ENCODE data around the gene OBP2B.
A peak's percentile ranks its signal among the peaks of the same experiment; 100 is the strongest.
"Not testable (repeated sequence)": the region's sequence is repeated elsewhere in the genome, so short reads cannot be mapped to it uniquely, and the experiment has no call there.

Gene OBP2B, protein sequence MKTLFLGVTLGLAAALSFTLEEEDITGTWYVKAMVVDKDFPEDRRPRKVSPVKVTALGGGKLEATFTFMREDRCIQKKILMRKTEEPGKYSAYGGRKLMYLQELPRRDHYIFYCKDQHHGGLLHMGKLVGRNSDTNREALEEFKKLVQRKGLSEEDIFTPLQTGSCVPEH
- 0 reads per million in 2 experiments for total RNA-seq

DNA sequence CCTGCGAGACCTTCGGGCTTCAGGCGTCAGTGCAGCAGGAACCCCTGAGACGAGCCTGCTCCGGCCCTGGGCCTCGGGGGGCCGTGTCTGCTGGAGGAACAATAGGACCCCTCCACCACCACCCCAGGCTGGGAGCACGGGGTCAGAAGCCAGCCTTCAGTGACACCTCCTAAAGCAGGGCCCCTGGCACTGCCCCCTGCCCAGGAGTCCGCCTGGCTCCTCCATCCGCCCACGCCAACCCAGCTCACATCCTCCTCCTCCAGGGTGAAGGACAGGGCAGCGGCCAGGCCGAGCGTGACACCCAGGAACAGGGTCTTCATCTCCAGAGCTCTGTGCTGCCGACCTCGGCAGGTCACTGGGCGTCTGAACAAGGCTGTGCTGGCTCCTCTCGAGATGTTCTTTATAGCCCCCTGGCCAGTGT lies at the start of gene OBP2B:
TSS of gene OBP2B (minus strand) at position 371 of the 421 bp plus-strand sequence. CDS start at position 320, 51 bp downstream.
- DNase-seq (ENCODE audit: low read depth), result not testable (repeated sequence)

DNA sequence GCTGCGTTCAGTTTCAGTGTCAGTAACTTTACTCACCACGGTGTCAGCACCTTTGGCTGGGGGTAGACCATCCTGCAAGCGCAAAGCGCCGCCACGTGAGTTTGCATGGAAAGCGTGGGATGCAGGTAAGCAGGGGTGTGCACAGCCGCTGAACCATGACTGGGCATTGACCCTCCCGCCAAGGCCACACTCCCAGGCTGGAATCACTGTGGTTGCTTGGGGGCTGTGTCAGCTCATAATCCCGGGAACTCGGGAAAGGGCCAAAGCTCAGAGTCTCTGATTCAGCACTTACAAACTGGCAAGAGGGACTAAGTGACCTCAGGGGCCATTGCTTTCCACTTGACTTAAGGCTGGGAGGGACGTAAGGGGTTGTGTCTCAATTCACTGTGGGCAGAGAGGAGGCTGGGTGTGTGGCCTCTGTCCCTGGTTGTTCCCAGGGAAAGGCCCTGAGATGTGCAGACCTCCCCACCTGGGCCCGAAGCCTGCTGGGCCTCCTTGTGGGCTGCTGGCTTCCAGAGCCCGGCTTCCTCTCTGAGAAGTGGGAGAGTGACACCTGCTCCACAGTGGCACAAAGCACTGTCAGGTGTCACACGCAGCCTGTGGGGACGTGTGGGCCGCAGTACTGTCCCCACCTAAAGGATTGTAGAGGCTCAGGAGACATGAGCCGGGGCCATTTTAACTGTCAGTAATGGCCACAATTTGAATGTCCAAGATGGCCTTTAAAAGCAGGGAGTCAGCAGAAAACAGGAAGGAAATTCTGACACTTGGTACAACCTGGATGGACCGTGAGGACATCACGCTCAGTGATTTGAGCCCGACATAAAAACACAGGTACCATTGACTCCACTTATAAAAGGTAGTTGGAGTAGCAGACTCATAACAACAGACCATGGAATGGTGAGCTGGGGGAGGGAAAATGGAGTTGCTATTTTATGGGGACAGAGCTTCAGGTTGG lies 49.3 kb upstream of the OBP2B start:
- no peak for DNase-seq (ENCODE audit: low read depth)

DNA sequence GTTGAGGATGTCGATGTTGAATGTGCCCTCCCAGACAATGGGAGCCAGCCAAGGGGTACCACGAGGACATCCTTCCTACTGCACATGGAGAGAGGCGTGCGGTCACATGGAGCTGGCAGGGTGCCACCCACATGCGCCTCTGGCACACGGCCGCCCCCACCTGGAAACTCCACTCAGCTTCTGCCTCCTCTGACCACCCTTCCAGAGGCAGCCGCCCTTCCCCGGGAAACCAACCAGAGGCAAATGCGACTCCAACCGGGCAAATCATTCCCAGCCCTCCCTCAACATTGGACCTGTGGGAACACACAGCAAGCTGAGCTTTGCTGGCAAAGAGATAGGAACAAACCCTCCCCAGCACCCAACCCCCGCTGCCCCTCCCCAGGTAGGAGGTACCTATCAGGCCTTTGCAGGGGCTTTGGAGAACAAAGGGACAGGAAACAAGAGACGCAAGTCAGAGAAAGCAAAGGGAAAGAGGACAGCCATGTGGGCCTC lies 48.5 kb upstream of the OBP2B start:
- DNase-seq (ENCODE audit: low read depth), result no peak

DNA sequence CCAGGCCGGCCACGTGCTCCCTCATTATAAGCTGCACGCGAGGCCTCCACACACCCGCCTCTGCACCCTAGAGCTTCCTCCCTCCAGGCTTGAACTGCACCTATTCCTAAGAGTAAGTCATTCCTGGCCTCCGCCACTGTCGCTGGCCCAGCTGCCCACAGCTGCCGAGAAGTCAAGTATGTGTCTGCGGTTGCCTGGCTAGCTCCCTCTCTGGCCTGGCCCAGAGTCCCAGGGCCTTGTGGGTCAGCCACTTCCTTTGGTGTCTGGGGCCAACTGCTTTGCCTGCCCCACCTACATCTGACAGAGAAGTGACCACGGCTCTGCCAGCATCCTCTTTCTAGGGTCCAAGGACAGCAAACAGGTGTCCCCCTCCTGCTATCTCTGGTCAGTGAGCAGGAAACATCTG lies 47.6 kb upstream of the OBP2B start:
- DNase-seq (ENCODE audit: low read depth), result no peak

DNA sequence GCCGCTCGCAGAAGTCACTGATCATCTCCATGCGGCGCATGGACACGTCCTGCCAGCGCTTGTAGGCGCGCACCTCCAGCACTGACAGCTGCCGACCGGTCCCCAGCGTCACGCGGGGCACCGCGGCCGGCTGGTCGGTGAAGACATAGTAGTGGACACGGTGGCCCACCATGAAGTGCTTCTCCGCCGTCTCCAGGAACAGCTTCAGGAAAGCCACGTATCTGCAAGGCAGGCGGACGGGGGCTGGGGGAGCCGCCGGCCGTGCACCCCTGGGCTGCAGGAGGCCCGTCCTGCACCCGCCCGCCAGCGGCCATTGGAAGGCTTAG lies 47.0 kb upstream of the OBP2B start:
- no peak for DNase-seq (ENCODE audit: low read depth)

DNA sequence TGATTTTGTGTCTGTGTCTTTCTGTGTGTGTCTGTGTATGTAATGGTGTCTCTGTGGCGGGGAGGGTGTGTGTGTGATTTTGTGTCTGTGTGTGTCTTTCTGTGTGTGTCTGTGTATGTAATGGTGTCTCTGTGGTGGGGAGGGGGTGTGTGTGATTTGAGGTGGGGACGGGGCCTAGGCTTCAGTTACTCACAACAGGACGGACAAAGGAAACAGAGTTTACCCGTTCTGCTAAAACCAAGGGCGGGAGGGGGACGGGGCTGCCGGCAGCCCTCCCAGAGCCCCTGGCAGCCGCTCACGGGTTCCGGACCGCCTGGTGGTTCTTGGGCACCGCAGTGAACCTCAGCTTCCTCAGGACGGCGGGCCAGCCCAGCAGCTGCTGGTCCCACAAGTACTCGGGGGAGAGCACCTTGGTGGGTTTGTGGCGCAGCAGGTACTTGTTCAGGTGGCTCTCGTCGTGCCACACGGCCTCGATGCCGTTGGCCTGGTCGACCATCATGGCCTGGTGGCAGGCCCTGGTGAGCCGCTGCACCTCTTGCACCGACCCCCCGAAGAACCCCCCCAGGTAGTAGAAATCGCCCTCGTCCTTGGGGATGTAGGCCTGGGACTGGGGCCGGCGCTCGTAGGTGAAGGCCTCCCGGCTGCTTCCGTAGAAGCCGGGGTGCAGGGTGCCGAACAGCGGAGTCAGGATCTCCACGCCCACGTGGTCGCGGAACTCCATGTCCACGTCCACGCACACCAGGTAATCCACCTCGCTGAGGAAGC lies 46.5 kb upstream of the OBP2B start:
- no peak for DNase-seq (ENCODE audit: low read depth)

DNA sequence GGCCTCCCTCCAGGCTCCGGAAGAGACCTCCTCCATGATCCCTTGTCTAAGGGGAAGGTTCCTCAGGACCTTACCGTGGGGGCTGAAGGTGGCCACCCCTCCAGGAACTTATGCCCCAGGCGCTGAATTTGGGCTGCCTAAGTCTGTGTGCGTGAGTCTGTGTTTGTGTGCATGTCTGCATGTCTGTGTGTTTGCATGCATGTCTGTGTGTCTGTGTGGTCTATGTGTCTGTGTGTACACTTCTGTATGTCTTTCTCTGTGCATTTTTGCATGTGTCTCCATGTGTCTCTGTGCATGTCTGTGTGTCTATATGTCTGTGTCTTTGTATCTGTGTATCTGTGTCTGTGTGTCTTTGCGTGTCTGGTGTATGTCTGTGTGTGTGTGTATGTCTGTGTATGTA lies 45.4 kb upstream of the OBP2B start:
- no peak for DNase-seq (ENCODE audit: low read depth)

DNA sequence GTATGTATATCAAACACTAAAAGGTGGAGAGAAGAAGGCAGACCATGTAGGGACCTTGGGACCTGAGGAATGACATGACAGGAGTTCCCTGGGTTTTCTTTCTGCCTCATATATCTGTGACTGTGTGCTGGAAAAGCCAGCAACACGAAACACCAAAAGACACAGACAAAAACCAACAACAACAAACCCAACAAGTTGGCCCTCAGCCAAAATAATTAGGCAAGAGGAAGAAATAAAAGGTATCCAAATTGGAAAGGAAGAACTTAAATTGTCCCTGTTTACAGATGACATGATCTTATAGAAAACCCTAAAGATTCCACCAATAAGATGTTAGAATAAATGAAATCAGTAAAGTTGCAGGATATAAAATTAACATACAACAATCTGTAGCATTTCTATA lies 44.2 kb upstream of the OBP2B start:
- DNase-seq (ENCODE audit: low read depth), result no peak

DNA sequence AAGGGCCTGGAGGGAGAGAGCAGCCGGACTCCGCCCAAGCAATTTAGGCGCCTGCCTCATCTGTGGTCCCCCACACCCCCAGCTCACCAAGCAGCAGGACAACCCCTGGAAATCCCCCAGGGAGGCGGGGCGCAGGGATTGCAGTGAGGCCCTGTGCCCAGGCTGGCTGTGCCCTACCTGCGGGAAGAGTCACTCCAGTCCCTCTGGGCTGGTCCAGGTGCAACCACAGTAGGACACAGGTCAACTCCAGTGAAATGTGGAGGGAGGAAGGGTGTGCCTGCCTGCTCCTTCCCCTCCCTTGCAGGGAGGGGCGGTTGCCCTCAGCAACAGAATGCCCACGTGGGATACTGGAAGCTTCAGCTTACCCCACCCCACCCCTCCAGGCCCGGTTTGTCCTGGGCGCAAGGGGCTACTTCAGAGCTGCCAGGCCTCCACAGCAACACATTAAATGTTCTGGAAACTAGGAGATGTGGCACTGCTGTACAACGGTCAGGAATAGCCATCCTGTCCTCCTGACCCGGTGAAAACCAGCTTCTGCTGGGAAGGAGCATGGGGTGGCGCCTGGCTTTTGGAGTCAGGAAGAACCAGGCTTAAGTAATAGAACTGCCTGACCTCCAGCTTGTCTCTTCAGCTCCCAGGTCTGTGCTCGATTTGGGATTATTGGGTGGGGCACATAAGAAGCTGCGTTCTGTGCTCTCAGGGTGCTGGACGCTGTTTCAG lies 43.4 kb upstream of the OBP2B start:
- DNase-seq (ENCODE audit: low read depth), result no peak

DNA sequence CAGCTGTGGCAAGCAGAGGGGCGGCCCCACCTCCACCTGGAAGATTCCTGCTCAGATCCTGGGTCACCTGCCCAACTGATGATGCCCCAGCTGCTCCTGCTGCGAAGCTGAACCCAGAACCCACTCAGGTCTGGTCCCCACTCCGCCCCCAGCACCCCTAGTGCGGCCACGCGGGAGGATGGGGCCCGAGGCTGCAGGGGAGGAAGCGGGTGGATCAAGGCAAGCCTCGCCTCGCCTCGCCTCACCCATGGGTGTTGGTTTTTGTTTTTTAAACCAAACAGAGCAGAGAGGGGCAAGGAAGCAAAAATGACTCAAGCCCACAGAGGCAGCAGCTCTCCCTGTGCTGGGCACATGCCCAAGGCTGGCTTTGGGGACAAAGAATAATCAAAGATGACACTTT lies 42.7 kb upstream of the OBP2B start:
- no peak for DNase-seq (ENCODE audit: low read depth)

DNA sequence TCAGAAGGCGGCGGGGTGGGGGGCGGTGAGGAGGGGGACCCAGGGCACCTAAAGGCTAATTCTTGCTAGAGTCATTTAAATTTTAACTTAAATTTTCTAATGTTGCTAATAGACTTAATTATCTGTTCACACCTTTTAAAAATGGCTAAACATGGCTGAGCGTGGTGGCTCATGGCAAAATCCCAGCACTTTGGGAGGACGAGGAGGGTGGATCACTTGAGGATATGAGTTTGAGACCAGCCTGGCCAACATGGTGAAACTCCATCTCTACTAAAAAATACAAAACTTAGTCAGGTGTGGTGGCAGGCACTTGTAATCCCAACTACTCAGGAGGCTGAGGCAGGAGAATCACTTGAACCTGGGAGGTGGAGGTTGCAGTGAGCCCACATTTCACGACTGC lies 42.2 kb upstream of the OBP2B start:
- not testable (repeated sequence) for DNase-seq (ENCODE audit: low read depth)

DNA sequence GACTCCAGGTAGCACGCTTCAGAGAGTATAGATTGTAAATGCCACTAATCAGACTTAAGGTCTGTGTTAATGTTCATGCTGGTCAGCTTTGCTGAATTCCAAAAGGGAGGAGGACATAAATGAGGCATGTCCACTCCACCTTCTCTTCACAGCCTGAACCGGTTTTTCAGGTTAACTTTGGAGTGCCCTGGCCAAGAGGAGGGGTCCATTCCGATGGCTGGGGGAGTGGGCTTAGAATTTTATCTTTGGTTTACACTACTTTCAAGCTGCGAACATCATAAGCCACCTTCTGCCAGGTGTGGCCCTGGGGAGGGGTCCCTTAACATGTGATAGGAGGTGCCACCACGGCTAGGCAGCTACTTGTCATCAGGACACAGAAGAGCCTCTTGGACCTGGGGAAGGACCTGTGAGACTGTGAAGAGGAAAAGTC lies 41.7 kb upstream of the OBP2B start:
- DNase-seq (ENCODE audit: low read depth), result no peak

DNA sequence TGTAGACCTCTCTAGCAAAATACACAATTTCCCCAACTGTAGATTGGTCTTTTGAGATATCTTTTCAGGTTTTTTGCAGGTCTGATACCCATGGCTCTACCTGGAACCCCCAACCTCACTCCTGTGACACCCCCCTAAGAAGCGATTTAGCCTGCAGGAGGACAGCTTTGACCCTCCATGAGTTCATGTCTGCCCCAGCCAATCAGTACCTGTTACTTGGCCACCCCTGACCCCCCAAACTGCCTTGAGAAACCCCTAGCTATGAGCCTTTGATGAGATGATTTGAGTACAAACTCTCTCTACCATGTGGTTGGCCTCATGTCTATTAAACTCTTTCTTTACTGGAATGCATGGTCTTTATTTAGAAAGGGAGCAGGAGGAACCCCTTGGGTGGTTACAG lies 40.3 kb upstream of the OBP2B start:
- DNase-seq (ENCODE audit: low read depth), result no peak

DNA sequence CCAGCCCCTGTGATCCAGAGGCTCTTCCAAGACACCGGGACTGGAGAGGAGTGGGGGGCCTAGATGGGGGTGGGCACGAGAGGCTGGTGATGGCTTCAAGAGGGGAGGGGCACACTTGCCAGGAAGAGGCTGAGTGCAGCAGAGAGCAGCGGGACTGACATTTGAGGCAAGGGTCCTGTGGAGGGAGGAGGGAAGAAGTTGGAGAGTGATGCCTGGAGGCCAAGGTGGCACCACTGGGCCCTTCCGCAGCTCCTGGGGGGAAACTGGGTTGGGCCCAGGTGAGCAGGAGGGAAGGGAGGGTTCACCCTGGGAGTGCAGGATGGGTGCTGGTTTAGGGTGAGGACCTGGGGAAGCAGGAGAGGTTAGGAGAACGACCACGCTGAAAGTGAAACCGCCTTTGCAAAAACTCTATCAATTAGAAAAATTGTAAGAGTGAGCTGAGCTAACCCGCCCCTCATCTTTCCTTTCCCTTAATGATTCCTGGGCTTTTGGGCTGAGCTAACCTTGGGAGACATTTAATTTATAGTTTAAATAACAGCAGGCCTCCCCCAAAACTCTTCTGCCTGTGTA lies 39.8 kb upstream of the OBP2B start:
- DNase-seq (ENCODE audit: low read depth), result no peak

DNA sequence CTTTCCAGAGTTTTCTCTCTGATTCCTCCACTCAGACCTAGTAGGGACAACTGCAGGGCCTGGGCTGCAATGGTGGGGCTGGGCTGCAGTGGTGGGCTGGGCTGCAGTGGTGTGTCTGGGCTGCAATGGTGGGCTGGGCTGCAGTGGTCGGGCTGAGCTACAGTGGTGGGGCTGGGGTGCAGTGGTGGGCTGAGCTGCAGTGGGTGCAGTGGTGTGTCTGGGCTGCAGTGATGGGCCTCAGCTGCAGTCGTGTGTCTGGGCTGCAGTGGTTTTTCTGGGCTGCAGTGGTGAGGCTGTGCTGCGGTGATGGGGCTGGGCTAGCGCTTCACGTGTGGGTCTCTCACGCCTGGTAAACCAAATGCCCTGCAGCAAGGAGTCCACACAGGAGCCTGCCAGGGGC lies 38.6 kb upstream of the OBP2B start:
- DNase-seq (ENCODE audit: low read depth), result no peak

DNA sequence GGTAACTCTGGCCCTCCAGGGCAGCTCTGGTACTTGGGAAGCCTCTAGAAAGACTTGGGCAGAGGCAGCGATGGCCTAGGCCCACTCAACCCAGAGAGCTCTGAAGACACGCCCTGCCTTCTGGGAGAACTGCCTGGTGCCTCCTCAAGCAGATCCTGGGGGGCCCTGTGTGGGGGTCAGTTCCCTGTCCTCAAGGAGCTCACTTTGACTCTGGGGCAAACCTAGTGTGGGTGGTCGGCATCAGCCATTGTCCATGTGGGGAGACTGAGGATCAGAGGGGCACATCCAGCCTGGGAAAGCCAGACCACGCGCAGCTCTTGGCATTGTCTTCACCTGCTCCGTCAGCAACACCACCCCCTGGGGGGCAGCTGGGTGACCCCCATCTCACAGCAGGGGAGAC lies 37.9 kb upstream of the OBP2B start:
- DNase-seq (ENCODE audit: low read depth), result no peak

DNA sequence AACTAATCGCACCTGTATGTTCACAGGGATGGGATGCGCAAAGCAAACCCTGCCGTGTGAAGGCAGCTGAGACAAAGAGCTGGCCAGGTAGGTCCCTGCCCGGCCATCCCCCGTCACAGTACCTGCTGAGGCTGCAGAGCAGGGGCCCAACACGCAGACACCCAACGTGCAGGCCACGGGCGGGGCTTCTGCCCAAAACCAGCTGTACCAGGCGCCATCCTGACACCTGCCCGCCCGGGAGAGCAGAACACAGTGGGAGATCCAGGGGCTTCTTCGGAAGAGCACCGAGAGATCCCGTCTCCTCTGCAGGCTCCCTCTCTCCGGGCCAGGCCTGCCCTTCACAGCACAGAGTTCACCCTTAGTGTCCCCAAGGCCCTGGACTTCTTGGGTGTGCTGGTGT lies 37.5 kb upstream of the OBP2B start:
- no peak for DNase-seq (ENCODE audit: low read depth)

DNA sequence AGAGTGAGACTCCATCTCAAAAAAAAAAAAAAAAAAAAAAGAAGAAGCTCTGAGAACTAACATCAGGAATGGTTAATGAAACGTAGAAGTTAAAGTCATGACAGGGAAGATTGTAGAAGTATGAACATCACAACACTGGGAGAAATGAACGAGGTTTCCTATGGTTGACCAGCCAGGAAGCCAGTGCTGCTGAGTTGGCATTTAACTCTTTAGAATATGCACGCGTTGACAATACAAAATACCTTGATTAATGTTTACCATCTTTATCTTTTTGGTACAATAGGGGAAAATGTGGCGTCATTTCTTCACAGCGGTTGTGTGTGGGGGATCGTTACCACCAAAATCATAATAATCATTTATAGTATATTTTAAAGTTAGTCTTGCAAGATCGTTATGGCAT lies 33.9 kb upstream of the OBP2B start:
- DNase-seq (ENCODE audit: low read depth), result no peak

DNA sequence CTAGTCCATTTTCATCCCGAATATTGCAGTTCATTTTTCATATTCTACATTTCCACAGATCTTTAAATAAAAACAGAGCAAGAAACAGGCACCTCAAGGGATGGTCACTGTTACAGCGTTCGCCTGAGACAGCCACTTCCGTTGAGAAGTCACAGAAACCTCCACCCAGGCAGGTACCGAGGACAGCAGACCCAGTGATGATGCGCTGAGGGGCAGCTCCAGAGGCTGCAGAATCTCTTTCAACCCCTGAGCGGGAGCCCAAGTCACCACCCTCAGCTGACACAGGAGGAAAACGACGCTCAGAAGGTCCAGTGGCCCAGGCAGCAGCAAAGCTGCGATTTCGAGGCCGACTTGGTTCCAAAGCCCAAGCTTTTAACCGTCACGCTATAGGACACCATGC lies 33.2 kb upstream of the OBP2B start:
- DNase-seq (ENCODE audit: low read depth), result no peak

DNA sequence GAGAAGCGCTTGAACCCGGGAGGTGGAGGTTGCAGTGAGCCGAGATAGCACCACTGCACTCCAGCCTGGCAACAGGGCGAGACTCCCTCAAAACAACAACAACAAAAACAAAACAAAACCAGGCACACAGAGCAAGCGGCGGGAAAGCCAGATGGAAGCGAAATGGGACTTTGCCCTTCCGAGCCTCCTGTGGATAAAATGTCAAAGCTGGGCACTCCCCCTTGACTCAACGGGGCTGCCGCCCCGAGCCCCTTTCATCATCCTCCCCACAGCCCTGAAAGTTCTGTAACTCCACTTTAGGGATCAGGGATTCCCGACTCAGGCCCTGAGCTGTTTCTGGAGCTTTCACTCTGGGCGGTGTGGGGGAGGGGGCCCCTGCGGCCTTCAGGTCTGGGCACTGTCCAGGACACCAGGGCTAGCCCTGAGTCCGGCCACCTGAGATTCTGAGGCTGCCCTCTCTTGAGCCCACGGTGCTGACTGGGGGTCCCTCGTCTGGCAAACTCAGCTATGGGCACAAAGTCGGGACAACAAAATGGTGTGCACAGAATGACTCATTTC lies 30.6 kb upstream of the OBP2B start:
- DNase-seq (ENCODE audit: low read depth), result no peak

DNA sequence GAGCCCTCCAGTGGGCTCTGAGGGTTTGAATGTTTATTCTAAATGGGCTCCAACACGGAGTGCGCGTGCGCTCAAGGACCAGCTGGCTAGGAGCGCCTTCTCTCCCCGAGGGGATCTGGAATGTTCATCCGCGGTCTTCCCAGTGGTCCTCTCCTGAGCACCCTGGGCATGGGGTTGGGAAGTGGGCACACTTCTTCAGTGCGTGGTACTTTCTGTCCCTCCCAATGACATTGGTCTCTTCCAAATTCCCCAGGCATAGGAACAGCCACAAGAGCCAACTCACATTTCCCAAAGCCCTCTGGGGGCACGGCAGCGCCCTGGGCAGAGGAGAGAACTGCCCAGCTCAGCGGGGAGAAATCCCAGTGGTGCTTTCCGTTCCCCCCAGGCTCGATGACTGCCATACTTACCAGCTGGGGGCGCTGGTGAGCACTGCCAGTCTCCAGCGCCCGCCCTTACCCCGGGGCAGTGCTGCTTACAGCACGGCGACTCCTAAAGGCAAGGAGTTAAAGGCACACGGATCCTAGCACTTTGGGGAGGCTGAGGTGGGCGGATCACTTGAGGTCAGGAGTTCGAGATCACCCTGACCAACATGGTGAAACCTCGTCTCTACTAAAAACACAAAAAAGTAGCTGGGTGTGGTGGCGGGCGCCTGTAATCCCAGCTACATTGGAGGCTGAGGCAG lies 29.9 kb upstream of the OBP2B start:
- peak; percentile 46 for DNase-seq (ENCODE audit: low read depth)
